Measurements from ENCODE around the gene MED13L. TPM values are rescaled to one million over a fixed set of nuclear protein-coding genes. Genes with fewer than 3 reads are reported as not detected.

The MED13L gene
- polyA plus RNA-seq, 1 of the 3 experiments (the other 2 are of a cell fraction), result 17.1 TPM

- no peaks in the 10 kb centered on the region for H3K9me2 ChIP-seq
- H2AFZ ChIP-seq (ENCODE audit: low read depth), result no peak overlapping the region
- no peaks in the 10 kb centered on the region for H3F3A ChIP-seq (replicated peaks; ENCODE audit: insufficient read depth)
- no peak overlapping the region for H3K9ac ChIP-seq
- no peak overlapping the region for H3K4me2 ChIP-seq
- H3K9me3 ChIP-seq, result no peaks in the 10 kb centered on the region
- 85% methylated on average over 1 of the region's 1 CpG for WGBS (ENCODE audit: low lambda C conversion rate)
- peaks cover 100% of the 10 kb centered on the region for H4K20me1 ChIP-seq (ENCODE audit: insufficient read depth)
- H3K4me1 ChIP-seq (ENCODE audit: control insufficient read depth in 1 of 2, insufficient read depth in 2 of 2, low read depth in 1 of 2, low read length in 1 of 2), result peaks cover 14 to 58% of the 10 kb centered on the region in 2 experiments
- no peak overlapping the region for H3K4me3 ChIP-seq (ENCODE audit: low read depth in 2 of 2, low read length in 1 of 2)
- CTCF ChIA-PET, result interaction anchor here (0.9 to 1.1 kb wide), 2 partner anchors 27 to 122 kb away, joined by 3 read pairs; no protein-coding TSS in a partner anchor
- H3K27ac ChIP-seq (ENCODE audit: low read depth in 2 of 2, low read length in 1 of 2), result no peak overlapping the region
- TF ChIP-seq PBX3 (IDR thresholded peaks at IDR 0.05), result no peak
- no peak for TF ChIP-seq RXRA (IDR thresholded peaks at IDR 0.05; ENCODE audit: borderline replicate concordance, low read depth)
- no peak for TF ChIP-seq EP300 (IDR thresholded peaks at IDR 0.05; ENCODE audit: borderline replicate concordance in 1 of 2, low read depth in 1 of 2, low read length in 1 of 2)
- no peak for TF ChIP-seq CHD2 (IDR thresholded peaks at IDR 0.05; ENCODE audit: low read length, partially characterized antibody)
- TF ChIP-seq POLR2AphosphoS5 (IDR thresholded peaks at IDR 0.05; ENCODE audit: low read depth, low read length), result no peak
- TF ChIP-seq TAF1 (IDR thresholded peaks at IDR 0.05; ENCODE audit: borderline replicate concordance, low read depth, low read length), result no peak
- no peak for TF ChIP-seq USF2 (IDR thresholded peaks at IDR 0.05; ENCODE audit: borderline replicate concordance, low read depth, low read length)
- TF ChIP-seq MEF2A (IDR thresholded peaks at IDR 0.05; ENCODE audit: borderline replicate concordance, low read depth), result no peak
- TF ChIP-seq MXI1 (IDR thresholded peaks at IDR 0.05; ENCODE audit: low read depth, low read length), result no peak
- no peak for TF ChIP-seq SIN3A (IDR thresholded peaks at IDR 0.05; ENCODE audit: borderline replicate concordance, low read depth, low read length)
- no peak for TF ChIP-seq GABPA (IDR thresholded peaks at IDR 0.05; ENCODE audit: low read depth)
- TF ChIP-seq GATA2 (CRISPR knock-in tag; IDR thresholded peaks at IDR 0.05), result no peak
- TF ChIP-seq ELF1 (IDR thresholded peaks at IDR 0.05), result no peak
- no peak for TF ChIP-seq NFIC (IDR thresholded peaks at IDR 0.05; ENCODE audit: borderline replicate concordance)
- no peak for TF ChIP-seq IRF3 (IDR thresholded peaks at IDR 0.05; ENCODE audit: low read depth, low read length)
- no peak for TF ChIP-seq FOSL2 (IDR thresholded peaks at IDR 0.05; ENCODE audit: borderline replicate concordance, low read depth)
- TF ChIP-seq CTCF (IDR thresholded peaks at IDR 0.05), result no peak
- no peak for TF ChIP-seq FOXM1 (IDR thresholded peaks at IDR 0.05; ENCODE audit: low read depth)
- TF ChIP-seq USF1 (IDR thresholded peaks at IDR 0.05; ENCODE audit: borderline replicate concordance, low read depth), result no peak
- no peak for TF ChIP-seq FOXJ3 (CRISPR knock-in tag; IDR thresholded peaks at IDR 0.05)
- no peaks in the 10 kb centered on the region for H3K27me3 ChIP-seq (ENCODE audit: insufficient read depth)
- H3K79me2 ChIP-seq (ENCODE audit: insufficient read depth), result peaks cover 100% of the 10 kb centered on the region
- no peaks in the 10 kb centered on the region for H3K36me3 ChIP-seq (replicated peaks in 1 of 2; ENCODE audit: control insufficient read depth in 1 of 2, insufficient read depth in 2 of 2, low read length in 1 of 2)
- POLR2A ChIA-PET, result no interaction called here
- DNase-seq, result no peak
Observed at GRCh38 chr12:116263431-116263830, 14.1 kb downstream of the MED13L start.

Measured in SK-N-SH (cell line).